ENCODE data around the gene PSMD8. TPM values are rescaled to one million over a fixed set of nuclear protein-coding genes. Genes with fewer than 3 reads are reported as not detected.

The PSMD8 gene
- total RNA-seq, 2 experiments from 2014 or later = 194 to 204 TPM

DNA sequence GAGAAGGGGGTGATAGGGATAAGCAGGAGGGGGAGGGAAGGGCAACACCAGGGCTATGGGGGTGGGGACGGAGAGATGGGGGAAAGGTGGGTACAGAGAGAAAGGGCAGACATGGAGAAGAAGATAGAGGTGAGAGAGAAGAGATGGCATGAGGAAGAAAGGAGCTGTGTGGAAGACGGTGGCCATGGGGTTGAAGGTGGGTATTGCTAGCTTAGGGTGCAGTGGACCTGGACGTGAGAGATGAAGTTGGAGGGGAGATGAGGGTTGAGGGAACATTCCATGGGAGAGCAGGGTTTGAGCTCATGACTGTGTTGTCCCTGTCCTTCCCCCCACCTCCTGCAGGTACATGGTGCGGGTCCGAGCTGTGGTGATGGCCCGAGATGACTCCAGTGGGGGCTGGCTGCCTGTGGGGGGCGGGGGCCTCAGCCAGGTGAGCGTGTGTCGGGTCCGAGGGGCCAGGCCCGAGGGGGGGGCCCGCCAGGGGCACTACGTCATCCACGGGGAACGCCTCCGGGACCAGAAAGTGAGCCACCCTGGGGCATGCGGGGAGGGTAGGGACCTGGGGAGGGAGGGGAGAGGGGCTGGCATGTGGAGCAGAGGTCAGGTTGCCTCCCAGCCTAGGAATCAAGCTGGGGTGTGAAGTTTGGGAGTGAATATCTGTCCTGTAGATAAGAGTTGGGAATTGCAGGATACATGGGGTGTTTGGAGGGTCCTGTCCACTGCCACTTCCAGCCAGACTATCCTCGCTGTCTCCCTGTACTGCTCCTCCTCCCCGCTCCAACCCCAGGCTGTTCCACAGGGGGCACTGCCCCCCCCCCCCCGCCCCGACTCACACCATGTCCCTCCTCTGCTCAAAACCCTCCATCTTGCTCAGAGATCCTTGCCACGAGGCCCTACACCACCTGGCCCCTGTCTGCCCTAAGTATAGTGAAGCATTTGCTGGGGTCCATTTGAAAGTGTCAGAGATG is 15.9 kb downstream of the PSMD8 start:
- H3K9me3 Mint-ChIP-seq = no peaks in the 10 kb centered on the region
- peaks cover 3% of the 10 kb centered on the region for H3K36me3 Mint-ChIP-seq (ENCODE audit: low read depth)
- no peak overlapping the region for H3K27ac Mint-ChIP-seq
- intact Hi-C loops (cut with micrococcal nuclease) = loop anchor here (10.0 kb wide), 2 partner anchors 165 to 485 kb away; partner anchors contain the start of genes DPF1, SIPA1L3 and WDR87
- H3K27me3 Mint-ChIP-seq (ENCODE audit: low read depth) = peaks cover 18% of the 10 kb centered on the region
- DNase-seq = no peak
- CTCF ChIA-PET = interaction anchor here (1.0 kb wide), 1 partner anchor 12 kb away, joined by 3 read pairs; the partner anchor contains the start of gene FAM98C
- peaks cover 27% of the 10 kb centered on the region for H3K4me1 Mint-ChIP-seq (ENCODE audit: low read depth)
- H3K4me3 Mint-ChIP-seq = no peak overlapping the region

DNA sequence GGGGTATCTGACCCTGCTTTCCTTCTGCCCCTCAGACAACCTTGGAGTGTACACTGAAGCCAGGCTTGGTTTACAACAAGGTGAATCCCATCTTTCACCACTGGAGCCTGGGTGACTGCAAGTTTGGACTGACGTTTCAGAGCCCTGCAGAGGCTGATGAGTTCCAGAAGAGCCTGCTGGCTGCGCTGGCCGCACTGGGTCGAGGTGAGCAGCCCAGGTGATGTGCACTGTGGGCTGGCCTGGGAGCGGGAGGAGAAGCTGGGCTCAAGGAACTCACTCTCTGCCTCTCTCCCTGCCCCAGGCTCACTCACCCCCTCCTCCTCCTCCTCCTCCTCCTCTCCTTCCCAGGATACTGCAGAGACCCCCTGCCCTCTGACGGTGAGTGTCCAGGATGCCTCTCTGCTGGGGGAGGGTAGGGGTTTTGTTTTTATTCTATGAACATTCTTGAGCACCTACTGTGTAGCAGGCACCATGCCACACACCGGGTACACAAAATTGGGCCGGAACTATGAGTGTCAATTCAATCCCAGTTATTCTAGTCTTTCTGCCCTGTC is 17.6 kb downstream of the PSMD8 start:
- peaks cover 18% of the 10 kb centered on the region for H3K27me3 Mint-ChIP-seq (ENCODE audit: low read depth)
- no peak overlapping the region for H3K4me3 Mint-ChIP-seq
- intact Hi-C loops (cut with micrococcal nuclease) = loop anchor here (10.0 kb wide), 1 partner anchor 167 kb away; the partner anchor contains the start of gene DPF1
- CTCF ChIA-PET = interaction anchor here (1.0 kb wide), 1 partner anchor 148 kb away, joined by 3 read pairs; no protein-coding TSS in a partner anchor
- H3K9me3 Mint-ChIP-seq = no peaks in the 10 kb centered on the region
- peaks cover 25% of the 10 kb centered on the region for H3K4me1 Mint-ChIP-seq (ENCODE audit: low read depth)
- H3K27ac Mint-ChIP-seq = no peak overlapping the region
- DNase-seq = no peak
- peaks cover 3% of the 10 kb centered on the region for H3K36me3 Mint-ChIP-seq (ENCODE audit: low read depth)

DNA sequence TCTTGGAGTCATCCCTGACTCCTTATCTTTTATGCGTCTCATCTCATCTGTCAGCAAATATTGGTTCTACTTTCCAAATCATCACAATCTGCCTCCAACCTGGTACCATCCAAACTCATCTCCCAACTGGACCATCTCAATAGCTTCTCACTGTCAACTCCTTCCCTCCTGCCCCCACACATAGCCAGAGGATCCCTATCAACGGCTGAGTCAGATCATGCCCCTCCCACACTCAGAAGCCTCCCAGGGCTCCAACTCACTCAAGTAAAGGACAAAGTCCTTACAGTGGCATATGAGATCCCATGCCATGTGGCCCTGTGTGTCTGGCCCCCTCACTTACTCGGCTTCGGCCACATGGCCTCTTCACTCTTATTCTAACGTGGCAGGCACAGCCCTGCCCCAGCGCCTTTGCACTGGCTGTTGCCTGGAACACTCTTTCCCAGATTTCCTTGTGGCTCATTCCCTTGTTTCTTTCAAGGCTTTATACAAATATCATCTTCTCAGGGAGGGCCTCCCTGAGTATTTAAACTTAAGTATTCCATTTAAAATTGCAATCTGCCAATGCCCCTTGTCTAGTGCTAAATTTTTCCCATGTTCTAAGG is 18.4 kb downstream of the PSMD8 start:
- H3K27ac Mint-ChIP-seq = no peak overlapping the region
- no peak for DNase-seq
- CTCF ChIA-PET = interaction anchor here (0.6 to 1.0 kb wide), 2 partner anchors 31 to 149 kb away, joined by 3 read pairs; no protein-coding TSS in a partner anchor

DNA sequence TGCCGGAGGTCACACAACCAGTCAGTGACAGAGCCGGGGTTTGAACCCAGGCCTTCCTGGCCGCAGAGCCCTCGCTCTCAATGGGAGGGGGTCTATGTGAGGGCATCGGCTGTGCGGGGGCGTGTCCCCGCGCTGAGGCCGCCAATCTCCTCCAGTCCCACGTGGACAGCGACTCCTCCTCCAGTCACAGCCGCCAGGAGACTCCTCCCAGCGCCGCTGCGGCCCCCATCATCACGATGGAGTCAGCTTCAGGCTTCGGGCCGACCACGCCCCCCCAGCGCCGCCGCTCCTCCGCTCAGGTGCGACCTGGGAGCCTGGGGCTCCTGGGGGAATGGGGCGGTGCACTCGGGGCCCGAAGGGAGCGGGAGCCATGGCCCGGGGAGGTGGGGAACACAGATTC is 20.1 kb downstream of the PSMD8 start:
- H3K9me3 Mint-ChIP-seq = no peaks in the 10 kb centered on the region
- CTCF ChIA-PET = interaction anchor here (0.6 to 1.9 kb wide), 3 partner anchors 9 to 1075 kb away, joined by 3 to 6 read pairs (median 3); partner anchors contain the start of gene FAM98C
- DNase-seq = peak; percentile 82
- no peak overlapping the region for H3K27ac Mint-ChIP-seq
- H3K27me3 Mint-ChIP-seq (ENCODE audit: low read depth) = peaks cover 7% of the 10 kb centered on the region
- H3K4me3 Mint-ChIP-seq = peak overlapping the region; percentile 62
- H3K4me1 Mint-ChIP-seq (ENCODE audit: low read depth) = peaks cover 11% of the 10 kb centered on the region
- no peaks in the 10 kb centered on the region for H3K36me3 Mint-ChIP-seq (ENCODE audit: low read depth)
- intact Hi-C loops (cut with micrococcal nuclease) = loop anchor here (10.0 kb wide), 1 partner anchor 170 kb away; the partner anchor contains the start of gene DPF1

More for the DNA sequence above, 18.4 kb downstream of the PSMD8 start:
- intact Hi-C loops (cut with micrococcal nuclease) = loop anchor here (10.0 kb wide), 1 partner anchor 168 kb away; the partner anchor contains the start of gene DPF1
- Mint-ChIP-seq H3K4me3 (no peak overlapping the region), H3K9me3 (no peaks in the 10 kb centered on the region), H3K27me3 (ENCODE audit: low read depth) (peaks cover 14% of the 10 kb centered on the region), H3K4me1 (ENCODE audit: low read depth) (peaks cover 20% of the 10 kb centered on the region), H3K36me3 (ENCODE audit: low read depth) (no peaks in the 10 kb centered on the region)

DNA sequence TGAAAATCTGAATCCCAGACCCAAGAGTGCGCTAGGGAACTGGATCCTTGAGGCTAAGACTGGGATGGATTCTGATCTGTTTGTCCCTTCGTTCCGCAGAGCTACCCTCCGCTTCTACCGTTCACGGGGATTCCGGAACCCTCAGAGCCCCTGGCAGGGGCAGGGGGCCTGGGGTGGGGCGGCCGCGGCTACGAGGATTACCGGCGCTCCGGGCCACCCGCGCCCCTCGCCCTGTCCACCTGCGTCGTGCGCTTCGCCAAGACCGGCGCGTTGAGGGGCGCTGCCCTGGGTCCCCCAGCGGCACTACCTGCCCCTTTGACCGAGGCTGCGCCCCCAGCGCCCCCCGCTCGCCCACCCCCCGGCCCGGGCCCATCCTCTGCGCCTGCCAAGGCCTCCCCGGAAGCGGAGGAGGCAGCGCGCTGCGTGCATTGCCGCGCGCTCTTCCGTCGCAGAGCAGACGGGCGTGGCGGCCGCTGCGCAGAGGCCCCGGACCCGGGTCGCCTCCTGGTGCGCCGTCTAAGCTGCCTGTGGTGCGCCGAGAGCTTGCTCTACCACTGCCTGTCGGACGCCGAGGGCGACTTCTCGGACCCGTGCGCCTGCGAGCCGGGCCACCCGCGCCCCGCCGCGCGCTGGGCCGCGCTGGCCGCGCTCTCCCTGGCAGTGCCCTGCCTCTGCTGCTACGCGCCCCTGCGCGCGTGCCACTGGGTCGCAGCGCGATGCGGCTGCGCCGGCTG is 21.2 kb downstream of the PSMD8 start:
- peaks cover 9% of the 10 kb centered on the region for H3K4me1 Mint-ChIP-seq (ENCODE audit: low read depth)
- no peak overlapping the region for H3K27ac Mint-ChIP-seq
- peak overlapping the region; percentile 62 for H3K4me3 Mint-ChIP-seq
- peak; percentile 49 for DNase-seq
- CTCF ChIA-PET = interaction anchor here (1.2 to 1.9 kb wide), 3 partner anchors 8 to 152 kb away, joined by 3 to 6 read pairs (median 5); partner anchors contain the start of genes FAM98C and PSMD8
- H3K36me3 Mint-ChIP-seq (ENCODE audit: low read depth) = no peaks in the 10 kb centered on the region
- H3K9me3 Mint-ChIP-seq = no peaks in the 10 kb centered on the region
- H3K27me3 Mint-ChIP-seq (ENCODE audit: low read depth) = peaks cover 2% of the 10 kb centered on the region
- intact Hi-C loops (cut with micrococcal nuclease) = loop anchor here (1.0 to 10.0 kb wide), 2 partner anchors 8 to 171 kb away; partner anchors contain the start of gene DPF1

DNA sequence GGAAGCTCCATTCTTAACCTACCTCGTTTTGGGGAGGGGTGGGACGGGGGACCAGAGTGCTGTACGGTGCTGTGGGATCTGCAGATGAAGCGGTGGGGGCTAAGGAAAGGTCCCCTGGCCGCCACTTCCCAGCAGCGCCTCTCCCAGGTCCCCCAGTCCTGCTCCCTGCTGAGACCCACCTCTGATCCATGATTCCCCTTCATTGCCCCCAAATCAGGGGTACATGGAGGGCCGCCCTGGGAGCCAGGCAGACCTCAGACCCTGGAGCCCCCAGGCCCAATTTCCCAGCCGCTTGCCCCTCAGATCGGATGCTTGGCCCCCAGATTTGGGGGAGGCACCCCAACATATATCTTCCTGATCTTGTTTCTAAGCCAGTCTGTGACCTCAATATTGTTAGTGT is 24.7 kb downstream of the PSMD8 start:
- peaks cover 16% of the 10 kb centered on the region for H3K4me1 Mint-ChIP-seq (ENCODE audit: low read depth)
- H3K36me3 Mint-ChIP-seq (ENCODE audit: low read depth) = no peaks in the 10 kb centered on the region
- no peak for DNase-seq
- no peaks in the 10 kb centered on the region for H3K27me3 Mint-ChIP-seq (ENCODE audit: low read depth)
- no peaks in the 10 kb centered on the region for H3K9me3 Mint-ChIP-seq
- intact Hi-C loops (cut with micrococcal nuclease) = loop anchor here (10.0 kb wide), 1 partner anchor 174 kb away; the partner anchor contains the start of gene DPF1
- no peak overlapping the region for H3K27ac Mint-ChIP-seq
- H3K4me3 Mint-ChIP-seq = no peak overlapping the region
- CTCF ChIA-PET = interaction anchor here (1.2 kb wide), 1 partner anchor 235 kb away, joined by 3 read pairs; no protein-coding TSS in a partner anchor

DNA sequence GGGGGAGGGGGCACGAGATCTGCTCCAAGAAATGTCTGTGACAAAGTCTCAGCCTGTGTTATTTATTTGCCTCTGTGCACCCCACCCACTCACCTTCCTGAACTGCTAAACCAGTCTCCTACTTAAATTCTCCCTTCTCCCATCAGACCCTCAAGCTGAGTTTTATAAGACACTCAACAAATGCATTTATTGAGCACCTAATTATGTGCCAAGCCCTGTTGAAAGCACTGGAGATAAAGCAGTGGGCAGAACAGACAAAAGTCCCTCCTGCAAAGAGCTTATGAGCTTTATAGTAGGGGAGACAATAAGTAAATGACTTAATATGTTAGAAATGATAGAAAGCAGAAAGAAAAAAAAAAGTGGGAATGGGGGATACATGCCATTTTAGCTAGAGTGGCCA is 25.2 kb downstream of the PSMD8 start:
- Mint-ChIP-seq H3K4me3 (no peak overlapping the region), H3K27me3 (ENCODE audit: low read depth) (no peaks in the 10 kb centered on the region), H3K36me3 (ENCODE audit: low read depth) (no peaks in the 10 kb centered on the region), H3K9me3 (no peaks in the 10 kb centered on the region), H3K4me1 (ENCODE audit: low read depth) (peaks cover 18% of the 10 kb centered on the region), H3K27ac (no peak overlapping the region)
- intact Hi-C loops (cut with micrococcal nuclease) = loop anchor here (10.0 kb wide), 1 partner anchor 175 kb away; the partner anchor contains the start of gene DPF1
- CTCF ChIA-PET = interaction anchor here (0.7 to 1.2 kb wide), 2 partner anchors 173 to 235 kb away, joined by 3 read pairs; no protein-coding TSS in a partner anchor
- DNase-seq = no peak

DNA sequence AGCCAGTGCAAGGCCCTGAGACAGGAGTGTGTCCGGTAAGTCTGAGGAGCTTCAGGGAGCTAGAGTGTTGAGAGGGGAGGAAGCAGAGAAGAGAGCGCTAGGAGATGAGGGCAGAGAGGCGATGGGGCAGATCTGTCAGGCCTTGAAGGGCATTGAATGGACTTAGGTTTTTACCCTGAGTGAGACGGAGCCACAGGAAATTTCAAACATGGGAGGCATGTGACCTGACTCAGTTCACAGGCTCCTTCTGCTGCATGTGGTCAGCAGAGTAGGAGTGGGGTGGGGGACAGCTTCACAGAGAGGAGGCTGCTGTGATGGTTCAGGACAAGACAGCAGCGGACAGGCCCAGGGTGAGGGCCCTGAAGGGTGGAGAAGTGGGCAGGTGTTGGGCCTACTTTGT is 26.0 kb downstream of the PSMD8 start:
- no peak overlapping the region for H3K27ac Mint-ChIP-seq
- no peaks in the 10 kb centered on the region for H3K27me3 Mint-ChIP-seq (ENCODE audit: low read depth)
- no peak for DNase-seq
- H3K4me1 Mint-ChIP-seq (ENCODE audit: low read depth) = peaks cover 20% of the 10 kb centered on the region
- H3K4me3 Mint-ChIP-seq = no peak overlapping the region
- H3K36me3 Mint-ChIP-seq (ENCODE audit: low read depth) = peaks cover 3% of the 10 kb centered on the region
- no peaks in the 10 kb centered on the region for H3K9me3 Mint-ChIP-seq
- CTCF ChIA-PET = interaction anchor here (1.2 kb wide), 1 partner anchor 234 kb away, joined by 3 read pairs; no protein-coding TSS in a partner anchor
- intact Hi-C loops (cut with micrococcal nuclease) = loop anchor here (10.0 kb wide), 1 partner anchor 434 kb away; the partner anchor contains the start of gene ECH1

DNA sequence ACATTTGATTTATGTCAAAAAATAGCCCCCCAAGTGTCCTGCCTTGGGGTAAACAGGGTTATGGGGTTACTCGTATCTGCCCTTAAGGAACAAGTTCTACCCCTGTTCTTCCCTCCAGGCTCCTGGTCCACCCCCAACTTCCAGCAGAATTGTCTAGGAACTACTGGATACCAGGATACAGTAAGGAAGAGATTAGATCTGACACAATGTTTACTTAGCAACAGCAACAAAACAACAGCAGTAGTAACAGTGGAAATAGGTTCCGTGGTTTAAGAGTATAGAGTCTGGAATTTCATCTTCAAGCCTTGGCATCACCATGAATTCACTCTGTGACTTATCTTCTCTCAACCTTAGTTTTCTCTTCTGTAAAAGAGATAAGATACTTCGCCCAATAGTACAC is 26.8 kb downstream of the PSMD8 start:
- peaks cover 5% of the 10 kb centered on the region for H3K36me3 Mint-ChIP-seq (ENCODE audit: low read depth)
- H3K4me1 Mint-ChIP-seq (ENCODE audit: low read depth) = peaks cover 20% of the 10 kb centered on the region
- DNase-seq = no peak
- no peaks in the 10 kb centered on the region for H3K27me3 Mint-ChIP-seq (ENCODE audit: low read depth)
- H3K4me3 Mint-ChIP-seq = no peak overlapping the region
- CTCF ChIA-PET = no interaction called here
- intact Hi-C loops (cut with micrococcal nuclease) = loop anchor here (10.0 kb wide), 1 partner anchor 434 kb away; the partner anchor contains the start of gene ECH1
- no peak overlapping the region for H3K27ac Mint-ChIP-seq
- no peaks in the 10 kb centered on the region for H3K9me3 Mint-ChIP-seq

DNA sequence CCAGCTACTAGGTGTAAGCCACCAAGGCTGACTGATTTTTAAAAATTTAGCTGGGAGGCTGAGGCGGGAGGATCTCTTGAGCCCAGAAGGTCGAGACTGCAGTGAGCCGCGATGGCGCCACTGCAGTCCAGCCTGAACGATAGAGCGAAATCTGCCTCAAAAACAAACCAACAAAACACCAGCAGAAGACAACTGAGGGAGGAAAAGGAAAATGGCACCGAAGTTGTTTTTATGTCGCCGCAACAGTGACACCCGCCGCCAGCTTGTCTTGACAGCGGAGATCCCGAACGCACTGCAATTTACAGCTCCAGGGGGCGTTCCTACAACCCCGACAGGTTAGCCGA is 28.2 kb downstream of the PSMD8 start:
- no peak for DNase-seq
- Mint-ChIP-seq H3K4me3 (peak overlapping the region; percentile 90), H3K27me3 (ENCODE audit: low read depth) (no peaks in the 10 kb centered on the region), H3K36me3 (ENCODE audit: low read depth) (peaks cover 11% of the 10 kb centered on the region), H3K27ac (peak overlapping the region; percentile 14), H3K4me1 (ENCODE audit: low read depth) (peaks cover 15% of the 10 kb centered on the region), H3K9me3 (no peaks in the 10 kb centered on the region)
- CTCF ChIA-PET = interaction anchor here (0.5 to 2.7 kb wide), 38 partner anchors 8 to 641 kb away, joined by 3 to 18 read pairs (median 4); partner anchors contain the start of genes ACTN4, EIF3K, GGN and MAP4K1
- intact Hi-C loops (cut with micrococcal nuclease) = loop anchor here (1.0 to 10.0 kb wide), 7 partner anchors 24 to 528 kb away; partner anchors contain the start of genes ECH1, MRPS12, RASGRP4 and SARS2

All from activated naive CD4-positive, alpha-beta T cell treated with anti-CD3 and anti-CD28 coated beads for 36 hours (primary cell).